ENCODE results near the gene SHISA5. TPM values are rescaled to one million over a fixed set of nuclear protein-coding genes. Genes with fewer than 3 reads are reported as not detected.
"Not testable (repeated sequence)": the region's sequence is repeated elsewhere in the genome, so short reads cannot be mapped to it uniquely, and the experiment has no call there.

Gene SHISA5
- total and polyA plus RNA-seq, 2 donors from 2014 or later = 157 to 214 TPM

DNA sequence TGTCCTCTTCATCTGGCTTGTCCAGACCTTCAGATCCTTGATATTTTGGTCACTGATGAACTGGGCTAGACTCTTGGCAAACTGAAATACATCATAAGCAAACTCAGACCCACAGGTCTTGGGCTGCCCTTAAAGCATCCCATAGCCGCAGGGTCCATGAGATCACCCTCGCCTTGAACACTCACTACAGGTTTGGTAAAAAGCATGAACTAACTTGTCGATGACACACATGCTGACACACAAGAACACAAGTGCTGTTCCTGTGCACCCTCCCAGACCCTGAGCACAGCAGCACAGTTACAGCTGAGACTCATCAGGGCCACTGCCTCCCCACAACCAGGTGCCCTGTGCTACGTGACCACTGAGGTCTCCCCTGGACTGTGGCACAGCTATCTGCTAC lies 31.6 kb upstream of the SHISA5 start:
- TF ChIP-seq, protein P1, sequence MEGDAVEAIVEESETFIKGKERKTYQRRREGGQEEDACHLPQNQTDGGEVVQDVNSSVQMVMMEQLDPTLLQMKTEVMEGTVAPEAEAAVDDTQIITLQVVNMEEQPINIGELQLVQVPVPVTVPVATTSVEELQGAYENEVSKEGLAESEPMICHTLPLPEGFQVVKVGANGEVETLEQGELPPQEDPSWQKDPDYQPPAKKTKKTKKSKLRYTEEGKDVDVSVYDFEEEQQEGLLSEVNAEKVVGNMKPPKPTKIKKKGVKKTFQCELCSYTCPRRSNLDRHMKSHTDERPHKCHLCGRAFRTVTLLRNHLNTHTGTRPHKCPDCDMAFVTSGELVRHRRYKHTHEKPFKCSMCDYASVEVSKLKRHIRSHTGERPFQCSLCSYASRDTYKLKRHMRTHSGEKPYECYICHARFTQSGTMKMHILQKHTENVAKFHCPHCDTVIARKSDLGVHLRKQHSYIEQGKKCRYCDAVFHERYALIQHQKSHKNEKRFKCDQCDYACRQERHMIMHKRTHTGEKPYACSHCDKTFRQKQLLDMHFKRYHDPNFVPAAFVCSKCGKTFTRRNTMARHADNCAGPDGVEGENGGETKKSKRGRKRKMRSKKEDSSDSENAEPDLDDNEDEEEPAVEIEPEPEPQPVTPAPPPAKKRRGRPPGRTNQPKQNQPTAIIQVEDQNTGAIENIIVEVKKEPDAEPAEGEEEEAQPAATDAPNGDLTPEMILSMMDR (IDR thresholded peaks at IDR 0.05; ENCODE audit: borderline replicate concordance, extremely low read depth, insufficient read depth) = no peak
- intact Hi-C loops (cut with DNase I) = no loop called here
- Histone ChIP-seq H3K27ac (ENCODE audit: low read depth in 2 of 2, low read length in 2 of 2) (no peak overlapping the region), H3K9ac (ENCODE audit: low read length in 3 of 3) (no peak overlapping the region), H3K4me1 (ENCODE audit: control insufficient read depth in 2 of 3, insufficient read depth in 2 of 3, low read depth in 1 of 3, low read length in 3 of 3) (no peaks in the 10 kb centered on the region), H3K4me3 (ENCODE audit: low read length in 3 of 3) (no peak overlapping the region), H3K27me3 (ENCODE audit: control insufficient read depth, insufficient read depth, low read length) (no peaks in the 10 kb centered on the region), H3K9me3 (ENCODE audit: control insufficient read depth in 2 of 3, insufficient read depth in 1 of 3, low read length in 3 of 3) (no peaks in the 10 kb centered on the region), H3K36me3 (ENCODE audit: control insufficient read depth in 2 of 3, insufficient read depth in 3 of 3, low read length in 3 of 3) (peaks cover 0 to 3% (median 0%) of the 10 kb centered on the region in 3 donors)
- DNase-seq = no peak
- FAIRE-seq = no peak

DNA sequence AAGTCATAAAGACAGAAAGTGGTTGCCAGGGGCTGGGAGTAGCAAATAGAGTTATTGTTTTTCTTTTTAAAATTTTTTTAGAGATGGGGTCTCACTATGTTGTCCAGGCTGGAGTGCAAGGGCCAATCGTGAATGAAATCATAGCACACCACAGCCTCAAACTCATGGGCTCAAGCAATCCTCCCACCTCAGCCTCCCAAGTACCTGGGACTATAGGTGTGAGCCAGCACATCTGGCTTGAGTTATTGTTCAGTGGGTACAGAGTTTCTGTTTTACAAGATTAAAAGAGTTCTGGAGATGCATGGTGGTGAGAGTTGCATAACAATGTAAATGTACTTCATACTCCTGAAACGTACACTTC lies 29.0 kb upstream of the SHISA5 start:
- Histone ChIP-seq H3K9me3 (ENCODE audit: control insufficient read depth in 2 of 3, insufficient read depth in 1 of 3, low read length in 3 of 3) (no peaks in the 10 kb centered on the region), H3K9ac (ENCODE audit: low read length in 3 of 3) (no peak overlapping the region), H3K4me1 (ENCODE audit: control insufficient read depth in 2 of 3, insufficient read depth in 2 of 3, low read depth in 1 of 3, low read length in 3 of 3) (no peaks in the 10 kb centered on the region), H3K27ac (ENCODE audit: low read depth in 2 of 2, low read length in 2 of 2) (no peak overlapping the region), H3K36me3 (ENCODE audit: control insufficient read depth in 2 of 3, insufficient read depth in 3 of 3, low read length in 3 of 3) (peaks cover 0 to 3% (median 0%) of the 10 kb centered on the region in 3 donors), H3K4me3 (ENCODE audit: low read length in 3 of 3) (no peak overlapping the region), H3K27me3 (ENCODE audit: control insufficient read depth, insufficient read depth, low read length) (no peaks in the 10 kb centered on the region)
- intact Hi-C loops (cut with DNase I) = no loop called here
- TF ChIP-seq, protein P1 (IDR thresholded peaks at IDR 0.05; ENCODE audit: borderline replicate concordance, extremely low read depth, insufficient read depth) = no peak
- DNase-seq (no peak), FAIRE-seq (no peak)

DNA sequence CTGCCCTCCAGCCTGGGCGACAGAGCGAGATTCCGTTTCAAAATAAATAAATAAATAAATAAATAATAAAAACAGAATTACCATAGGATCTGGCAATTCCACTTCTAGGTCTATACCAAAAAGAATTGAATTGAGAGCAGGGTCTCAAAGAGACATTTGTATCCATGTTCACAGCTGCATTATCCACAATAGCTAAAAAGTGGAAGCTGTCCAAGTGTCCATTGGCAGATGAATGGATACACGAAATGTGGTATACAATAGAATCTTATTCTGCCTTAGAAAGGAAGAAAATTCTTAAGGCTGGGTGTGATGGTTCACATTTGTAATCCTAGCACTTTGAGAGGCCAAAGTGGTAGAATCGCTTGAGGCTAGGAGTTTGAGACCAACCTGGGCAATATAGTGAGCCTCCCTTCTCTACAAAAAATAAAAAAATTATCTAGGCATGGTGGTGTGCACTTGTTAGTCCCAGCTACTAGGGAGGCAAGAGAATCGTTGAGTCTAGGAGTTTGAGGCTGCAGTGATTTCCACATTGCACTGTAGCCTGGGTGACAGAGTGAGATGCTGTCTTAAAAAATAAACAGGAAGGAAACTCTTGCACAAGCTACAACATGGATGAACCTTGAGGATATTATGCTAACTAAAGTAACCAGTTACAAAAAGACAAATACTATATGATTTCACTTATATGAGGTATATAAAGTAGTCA lies 28.4 kb upstream of the SHISA5 start:
- intact Hi-C loops (cut with DNase I) = no loop called here
- H3K9me3 ChIP-seq (ENCODE audit: control insufficient read depth in 2 of 3, insufficient read depth in 1 of 3, low read length in 3 of 3) = no peaks in the 10 kb centered on the region
- TF ChIP-seq, protein P1 (IDR thresholded peaks at IDR 0.05; ENCODE audit: borderline replicate concordance, extremely low read depth, insufficient read depth) = no peak
- no peak overlapping the region for H3K4me3 ChIP-seq (ENCODE audit: low read length in 3 of 3)
- FAIRE-seq = no peak
- no peaks in the 10 kb centered on the region for H3K27me3 ChIP-seq (ENCODE audit: control insufficient read depth, insufficient read depth, low read length)
- no peaks in the 10 kb centered on the region for H3K4me1 ChIP-seq (ENCODE audit: control insufficient read depth in 2 of 3, insufficient read depth in 2 of 3, low read depth in 1 of 3, low read length in 3 of 3)
- peak in 1 of 5 donors; percentile 3 for DNase-seq
- no peak overlapping the region for H3K27ac ChIP-seq (ENCODE audit: low read depth in 2 of 2, low read length in 2 of 2)
- H3K9ac ChIP-seq (ENCODE audit: low read length in 3 of 3) = no peak overlapping the region
- peaks cover 0 to 3% (median 0%) of the 10 kb centered on the region in 3 donors for H3K36me3 ChIP-seq (ENCODE audit: control insufficient read depth in 2 of 3, insufficient read depth in 3 of 3, low read length in 3 of 3)

DNA sequence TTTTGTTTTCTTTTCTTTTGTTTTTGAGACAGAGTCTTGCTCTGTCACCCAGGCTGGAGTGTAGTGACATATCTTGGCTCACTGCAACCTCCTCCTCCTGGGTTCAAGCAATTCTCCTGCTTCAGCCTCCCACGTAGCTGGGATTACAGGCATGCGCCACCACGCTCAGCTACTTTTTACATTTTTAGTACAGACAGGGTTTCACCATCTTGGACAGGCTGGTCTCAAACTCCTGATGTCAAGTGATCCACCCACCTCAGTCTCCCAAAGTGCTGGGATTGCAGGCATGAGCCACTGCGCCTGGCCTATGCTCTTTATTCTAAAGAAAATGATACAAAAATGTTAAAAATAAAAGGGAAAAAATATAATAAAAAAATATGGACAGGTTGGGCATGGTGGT lies 26.7 kb upstream of the SHISA5 start:
- H3K9me3 ChIP-seq (ENCODE audit: control insufficient read depth in 2 of 3, insufficient read depth in 1 of 3, low read length in 3 of 3); H3K9ac ChIP-seq (ENCODE audit: low read length in 3 of 3); FAIRE-seq; H3K4me1 ChIP-seq (ENCODE audit: control insufficient read depth in 2 of 3, insufficient read depth in 2 of 3, low read depth in 1 of 3, low read length in 3 of 3); H3K36me3 ChIP-seq (ENCODE audit: control insufficient read depth in 2 of 3, insufficient read depth in 3 of 3, low read length in 3 of 3); H3K27ac ChIP-seq (ENCODE audit: low read depth in 2 of 2, low read length in 2 of 2); H3K4me3 ChIP-seq (ENCODE audit: low read length in 3 of 3); H3K27me3 ChIP-seq (ENCODE audit: control insufficient read depth, insufficient read depth, low read length); intact Hi-C loops (cut with DNase I): not testable (repeated sequence)
- peak in 1 of 5 donors; percentile 2 for DNase-seq
